Endothelial cell of umbilical vein (primary cell): ENCODE results near the gene TGDS. TPM values are rescaled to one million over a fixed set of nuclear protein-coding genes. Genes with fewer than 3 reads are reported as not detected.
A peak's percentile ranks its signal among the peaks of the same experiment; 100 is the strongest.

Source experiments
- BruUV-seq: library from RNA; stranded (reverse); fragments of 400-500 nt; replicated peaks from 2 replicates; lab custom pipeline; 2021; lab: Mats Ljungman, UMichigan
- CTCF ChIA-PET: fragments of 300-600, 350-600 bp; sonication (Branson Sonifier 250); formaldehyde crosslinking; loops from one replicate; lab custom pipeline; 2021; ENCODE audit warnings: antibody characterized with exemption, inconsistent platforms; lab: Charles Lee
- POLR2A ChIA-PET: fragments of 300-600, 350-600 bp; sonication (Branson Sonifier 250); formaldehyde crosslinking; loops from one replicate; lab custom pipeline; 2021; ENCODE audit warnings: antibody characterized with exemption, inconsistent platforms; lab: Charles Lee
- DNase-seq: peaks from one replicate; pipeline ENCODE4 v3.0.0-alpha.2; 2011; ENCODE audit warnings: low read depth, low spot score
- FAIRE-seq: peaks from 2 replicates; lab custom pipeline; 2011; peaks lifted over from hg19 to GRCh38; lab: Jason Lieb, UNC
- H2AFZ ChIP-seq: 2 replicates; pipeline ENCODE4 v1.6.0; 2012; ENCODE audit warnings: low read depth, low read length, control low read depth, inconsistent platforms
- H3K27ac ChIP-seq: 2 replicates; pipeline ENCODE4 v1.5.1; 2011; ENCODE audit warnings: low read depth, mild to moderate bottlenecking, control low read depth, low read length, moderate library complexity; ENCODE audit not compliant: insufficient read depth
- H3K27me3 ChIP-seq, 2 experiments: 2 replicates each; pipeline versions ENCODE4 v1.6.0 to v1.6.1; 2011; ENCODE audit warnings: low read length in 2 of 2, mixed read lengths in 1 of 2; ENCODE audit not compliant: control insufficient read depth in 2 of 2, insufficient read depth in 2 of 2
- H3K36me3 ChIP-seq, 2 experiments: 2 replicates in 1 of 2; 3 replicates in 1 of 2; pipeline ENCODE4 v1.5.1; 2011; ENCODE audit warnings: low read length in 2 of 2, mild to moderate bottlenecking in 1 of 2, moderate library complexity in 1 of 2; ENCODE audit not compliant: control insufficient read depth in 2 of 2, insufficient read depth in 2 of 2; ENCODE audit errors: extremely low read depth in 1 of 2
- H3K4me1 ChIP-seq: 3 replicates; pipeline ENCODE4 v1.5.1; 2011; ENCODE audit warnings: mild to moderate bottlenecking, low read length; ENCODE audit not compliant: control insufficient read depth, insufficient read depth; ENCODE audit errors: extremely low read depth
- H3K4me2 ChIP-seq: 2 replicates; pipeline ENCODE4 v1.6.1; 2011; ENCODE audit warnings: low read length, control low read depth, mixed read lengths; ENCODE audit not compliant: insufficient read depth
- H3K4me3 ChIP-seq, 3 experiments: fragments of 200-600 bp in 1 of 3; sonication (generic), shearing (Covaris generic) in 1 of 3; replicated peaks in 1 of 3; 2 replicates each; pipeline ENCODE4 v1.5.1; 2011 to 2016; ENCODE audit warnings: control low read depth in 3 of 3, low read length in 3 of 3, mild to moderate bottlenecking in 2 of 3, inconsistent platforms in 1 of 3, low read depth in 1 of 3, moderate library complexity in 1 of 3; ENCODE audit not compliant: insufficient read depth in 1 of 3
- H3K79me2 ChIP-seq: 2 replicates; pipeline ENCODE4 v1.6.0; 2012; ENCODE audit warnings: low read length, inconsistent platforms; ENCODE audit not compliant: control insufficient read depth, insufficient read depth
- H3K9ac ChIP-seq: replicated peaks from 2 replicates; pipeline ENCODE3; 2011; ENCODE audit warnings: low read length, control low read depth; ENCODE audit not compliant: insufficient read depth; ENCODE audit errors: extremely low read depth
- H3K9me1 ChIP-seq: replicated peaks from 3 replicates; pipeline ENCODE4 v1.6.0; 2011; ENCODE audit warnings: mild to moderate bottlenecking, low read length; ENCODE audit not compliant: control insufficient read depth, insufficient read depth; ENCODE audit errors: extremely low read depth
- H3K9me3 ChIP-seq: replicated peaks from 2 replicates; pipeline ENCODE4 v1.5.1; 2012; ENCODE audit warnings: low read length, inconsistent platforms; ENCODE audit not compliant: control insufficient read depth, insufficient read depth
- H4K20me1 ChIP-seq: replicated peaks from 2 replicates; pipeline ENCODE3; 2011; ENCODE audit warnings: mild to moderate bottlenecking, low read length; ENCODE audit not compliant: control insufficient read depth, insufficient read depth; ENCODE audit errors: extremely low read depth
- CTCF ChIP-seq, 2 donors: IDR thresholded peaks; 1 replicate in 1 of 2; 2 replicates in 1 of 2; pipeline ENCODE4 v1.5.1; 2011; ENCODE audit warnings: low read length in 2 of 2, mild to moderate bottlenecking in 2 of 2, moderate library complexity in 2 of 2, control low read depth in 1 of 2, inconsistent platforms in 1 of 2, low read depth in 1 of 2; ENCODE audit not compliant: insufficient read depth in 1 of 2; ENCODE audit errors: extremely low read depth in 1 of 2
- EZH2 ChIP-seq: IDR thresholded peaks from 2 replicates; pipeline ENCODE4 v1.6.1; 2012; ENCODE audit warnings: borderline replicate concordance, low read depth, mild to moderate bottlenecking, moderate library complexity, low read length, inconsistent platforms; ENCODE audit not compliant: severe bottlenecking
- JUN ChIP-seq: IDR thresholded peaks from 2 replicates; pipeline ENCODE4 v1.6.1; 2011; ENCODE audit warnings: borderline replicate concordance, low read depth; ENCODE audit not compliant: insufficient read length, insufficient read depth
- MAX ChIP-seq: IDR thresholded peaks from 2 replicates; pipeline ENCODE4 v1.6.1; 2011; ENCODE audit not compliant: insufficient read depth, insufficient read length
- dilution Hi-C: fragments of 300-500 bp; cut with MboI; formaldehyde crosslinking; loops from one replicate; pipeline ENCODE4 v1.15.0; 2019; ENCODE audit warnings: low sequenced_read_pairs; ENCODE audit not compliant: extremely low pct_ligation_motif_present
- intact Hi-C: fragments of 100-400 bp; cut with micrococcal nuclease; formaldehyde crosslinking; loops from one replicate; pipeline ENCODE4 v1.10.0; 2022
- polyA plus RNA-seq, 4 experiments: library from polyadenylated mRNA; depleted of rRNA in 3 of 4; stranded (reverse) in 3 of 4; unstranded in 1 of 4; fragments of >200 nt; gene quantifications; 2 replicates each; pipeline versions ENCODE4 v1.2.1 to v1.2.3, GENCODE V29; 2011 to 2012; ENCODE audit warnings: missing spikeins in 1 of 4
- total RNA-seq: library from RNA; stranded (reverse); gene quantifications from 2 replicates; pipeline ENCODE4 v1.2.3, GENCODE V29; 2021

TGDS gene
- total and polyA plus RNA-seq, 2 donors (not counting 3 experiments of a cell fraction or from before 2014, with no cell fraction given) = 7.3 to 9.3 TPM

GRCh38 chr13:94596575-94596971 is 621 bp upstream of the TGDS start:
- CTCF ChIA-PET = interaction anchor here (1.0 to 2.6 kb wide), 8 partner anchors 9 to 559 kb away, joined by 3 to 10 read pairs (median 6); no protein-coding TSS in a partner anchor
- H3K79me2 ChIP-seq = peaks cover 19% of the 10 kb centered on the region
- no peaks in the 10 kb centered on the region for H3K9me1 ChIP-seq
- no peaks in the 10 kb centered on the region for H3K36me3 ChIP-seq
- H3K9ac ChIP-seq = no peak overlapping the region
- H3K9me3 ChIP-seq = no peaks in the 10 kb centered on the region
- H3K4me1 ChIP-seq = peaks cover 18% of the 10 kb centered on the region
- no peak for TF ChIP-seq JUN
- no peak for TF ChIP-seq EZH2
- TF ChIP-seq CTCF (IDR thresholded peaks at IDR 0.05; ENCODE audit: extremely low read depth in 1 of 2, insufficient read depth in 1 of 2, low read depth in 1 of 2, low read length in 2 of 2) = no peak
- no peak for TF ChIP-seq MAX
- BruUV-seq = no TSS peak
- H2AFZ ChIP-seq = peak overlapping the region; percentile 61
- dilution Hi-C loops (no loop called here), intact Hi-C loops (loop anchor here (1.0 kb wide), 1 partner anchor 47 kb away; no protein-coding TSS in a partner anchor)
- FAIRE-seq = no peak
- no peak for DNase-seq
- H3K27ac ChIP-seq = no peak overlapping the region
- no peaks in the 10 kb centered on the region for H4K20me1 ChIP-seq
- POLR2A ChIA-PET = interaction anchor here (0.5 to 1.5 kb wide), 2 partner anchors 9 to 47 kb away, joined by 3 to 4 read pairs; no protein-coding TSS in a partner anchor
- H3K4me2 ChIP-seq = peak overlapping the region; percentile 53
- peak overlapping the region in 2 of 3 experiments; percentile 60 to 86 for H3K4me3 ChIP-seq
- no peaks in the 10 kb centered on the region for H3K27me3 ChIP-seq
